ENCODE results near the gene MIOX. TPM values are rescaled to one million over a fixed set of nuclear protein-coding genes. Genes with fewer than 3 reads are reported as not detected.
"Not testable (repeated sequence)": the region's sequence is repeated elsewhere in the genome, so short reads cannot be mapped to it uniquely, and the experiment has no call there.

The MIOX gene
- total and polyA plus RNA-seq, 10 donors, result 0.24 to 2.2 (median 0.26) TPM; not detected in 6

- H3K9me3 ChIP-seq, result no peaks in the 10 kb centered on the region
- H3K27me3 ChIP-seq (replicated peaks in 1 of 7), result no peaks in the 10 kb centered on the region
- peaks cover 19 to 99% (median 75%) of the 10 kb centered on the region in 6 donors for H3K4me1 ChIP-seq
- peak overlapping the region; percentile 50 to 97 (median 64) for H3K4me3 ChIP-seq
- H3K36me3 ChIP-seq, result peaks cover 0 to 18% (median 0%) of the 10 kb centered on the region in 6 donors
- 0 to 3% (median 1%) methylated on average over 14 to 44 of the region's 44 CpGs for WGBS, 5 donors
- peak overlapping the region; percentile 97 to 100 (median 99) for H3K27ac ChIP-seq
- intact Hi-C loops (cut with DNase I; ENCODE audit: low total_unique reads), result no loop called here
- DNase-seq, result peak; percentile 96
- peak in 1 of 11 experiments; percentile 34 for TF ChIP-seq CTCF (IDR thresholded peaks at IDR 0.05 in 8 of 11, conservative IDR thresholded peaks at IDR 0.05 in 3 of 11)
- peak; percentile 53 to 66 (median 65) for TF ChIP-seq POLR2A (IDR thresholded peaks at IDR 0.05)
- peak; percentile 84 to 87 (median 85) for TF ChIP-seq POLR2AphosphoS5 (IDR thresholded peaks at IDR 0.05)
Measured at GRCh38 chr22:50531546-50531961, 44.9 kb downstream of the MIOX start.

GRCh38 chr22:50531962-50532674 lies 45.5 kb downstream of the MIOX start:
- WGBS, 5 donors, result 3 to 4% (median 4%) methylated on average over 46 to 56 of the region's 56 CpGs
- TF ChIP-seq CTCF (IDR thresholded peaks at IDR 0.05 in 8 of 11, conservative IDR thresholded peaks at IDR 0.05 in 3 of 11) (no peak), POLR2A (IDR thresholded peaks at IDR 0.05) (peak in 1 of 3 donors; percentile 1), POLR2AphosphoS5 (IDR thresholded peaks at IDR 0.05) (peak; percentile 55 to 72 (median 63))
- no peaks in the 10 kb centered on the region for H3K9me3 ChIP-seq
- intact Hi-C loops (cut with DNase I; ENCODE audit: low total_unique reads), result no loop called here
- no peaks in the 10 kb centered on the region for H3K27me3 ChIP-seq (replicated peaks in 1 of 7)
- DNase-seq, result peak; percentile 92
- H3K36me3 ChIP-seq, result peaks cover 0 to 18% (median 0%) of the 10 kb centered on the region in 6 donors
- peaks cover 13 to 99% (median 70%) of the 10 kb centered on the region in 6 donors for H3K4me1 ChIP-seq
- peak overlapping the region; percentile 50 to 97 (median 64) for H3K4me3 ChIP-seq
- H3K27ac ChIP-seq, result peak overlapping the region; percentile 97 to 100 (median 99)

- 61 to 85% (median 82%) methylated on average over 19 of the region's 19 CpGs for WGBS, 5 donors
- TF ChIP-seq POLR2AphosphoS5 (IDR thresholded peaks at IDR 0.05), result no peak
- intact Hi-C loops (cut with DNase I; ENCODE audit: low total_unique reads), result no loop called here
- H3K36me3 ChIP-seq, result peaks cover 0 to 13% (median 0%) of the 10 kb centered on the region in 6 donors
- H3K27ac ChIP-seq, result peak overlapping the region; percentile 97 to 100 (median 99)
- H3K4me1 ChIP-seq, result peaks cover 15 to 99% (median 70%) of the 10 kb centered on the region in 6 donors
- H3K4me3 ChIP-seq, result peak overlapping the region in 1 of 8 donors; percentile 87
- DNase-seq, result peak; percentile 72
- no peaks in the 10 kb centered on the region for H3K9me3 ChIP-seq
- H3K27me3 ChIP-seq (replicated peaks in 1 of 7), result no peaks in the 10 kb centered on the region
Measured at GRCh38 chr22:50532824-50533796, 46.5 kb downstream of the MIOX start.

GRCh38 chr22:50533856-50534711 lies 47.4 kb downstream of the MIOX start:
- DNase-seq, result not testable (repeated sequence)

More at GRCh38 chr22:50533856-50534711, 47.4 kb downstream of the MIOX start:
- H3K27ac ChIP-seq, result peak overlapping the region; percentile 22 to 100 (median 99)
- H3K4me1 ChIP-seq, result peaks cover 18 to 99% (median 71%) of the 10 kb centered on the region in 6 donors
- H3K9me3 ChIP-seq; H3K36me3 ChIP-seq; H3K27me3 ChIP-seq (replicated peaks in 1 of 7); intact Hi-C loops (cut with DNase I; ENCODE audit: low total_unique reads): not testable (repeated sequence)
- peak in 2 of 3 donors; percentile 61 to 62 for TF ChIP-seq POLR2AphosphoS5 (IDR thresholded peaks at IDR 0.05)
- peak in 1 of 3 donors; percentile 18 for TF ChIP-seq POLR2A (IDR thresholded peaks at IDR 0.05)
- 40 to 64% (median 50%) methylated on average over 21 of the region's 21 CpGs for WGBS, 5 donors
- H3K4me3 ChIP-seq, result peak overlapping the region in 1 of 8 donors; percentile 27
